ENCODE data around the gene MYL12A. TPM values are rescaled to one million over a fixed set of nuclear protein-coding genes. Genes with fewer than 3 reads are reported as not detected.

Gene MYL12A
- total RNA-seq, 1 donor from 2014 or later: 760 TPM

GRCh38 chr18:3224223-3224622 lies 23.4 kb upstream of the MYL12A start:
- no peak for DNase-seq (ENCODE audit: low read depth)

GRCh38 chr18:3225588-3225987 lies 22.0 kb upstream of the MYL12A start:
- DNase-seq (ENCODE audit: low read depth): no peak

DNA sequence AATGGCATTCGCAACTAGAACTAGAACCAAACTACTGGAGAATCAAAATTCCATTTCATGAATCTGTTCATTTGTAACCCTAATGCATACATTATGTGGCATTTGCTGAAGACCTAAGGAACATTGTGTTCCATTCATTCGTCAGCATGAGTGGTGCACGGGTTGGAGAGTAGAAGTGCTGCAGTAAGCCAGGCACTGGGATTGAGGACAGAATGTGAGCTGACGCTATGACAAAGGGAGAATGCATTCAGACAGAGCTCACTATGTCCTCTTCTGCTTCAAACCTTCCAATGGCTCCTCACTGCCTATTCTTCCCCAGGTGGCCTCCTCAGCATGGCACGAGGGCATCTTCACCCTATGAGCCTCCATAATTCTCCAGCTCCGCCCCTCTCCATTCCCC lies 21.6 kb upstream of the MYL12A start:
- DNase-seq (ENCODE audit: low read depth): no peak

DNA sequence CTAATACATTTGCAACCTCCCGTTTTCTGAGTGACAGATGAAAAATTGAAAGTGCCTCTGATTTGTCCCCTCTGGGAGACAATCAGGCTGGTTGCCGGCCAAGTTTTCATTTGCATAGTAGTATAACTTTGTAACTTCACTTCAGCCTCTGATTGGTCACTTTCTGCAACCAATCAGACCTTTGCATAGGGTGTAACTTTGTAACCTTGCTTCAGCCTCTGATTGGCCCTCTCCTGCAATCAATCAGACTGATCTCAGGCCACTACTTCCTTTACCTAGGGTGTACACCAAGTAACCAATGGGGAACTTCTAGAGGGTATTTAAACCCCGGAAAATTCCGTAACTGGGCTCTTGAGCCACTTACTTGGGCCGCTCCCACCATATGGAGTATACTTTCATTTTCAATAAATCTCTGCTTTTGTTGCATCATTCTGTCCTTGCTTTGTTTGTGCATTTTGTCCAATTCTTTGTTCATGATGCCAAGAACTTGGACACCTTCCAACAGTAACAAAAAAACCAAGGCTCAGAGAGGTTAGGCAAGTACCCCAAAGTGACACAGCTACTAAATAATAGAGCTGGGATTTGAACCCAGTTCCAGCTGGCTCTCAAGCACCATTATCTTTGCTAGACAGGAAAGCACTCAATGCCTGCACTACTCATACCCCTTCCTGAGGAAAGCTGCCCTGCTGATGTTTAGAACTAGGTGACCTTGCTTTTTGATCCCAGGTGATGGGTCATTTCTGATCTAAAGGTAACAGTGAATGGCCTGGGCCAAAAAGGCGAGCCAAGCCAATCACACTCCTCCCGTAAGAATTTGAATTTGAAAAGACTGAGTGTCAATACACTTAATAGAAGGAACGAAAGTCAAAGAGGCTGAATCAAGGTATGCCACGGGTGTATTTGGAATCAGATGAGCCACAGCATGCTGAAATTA lies 16.9 kb upstream of the MYL12A start:
- peak; percentile 3 for DNase-seq (ENCODE audit: low read depth)

DNA sequence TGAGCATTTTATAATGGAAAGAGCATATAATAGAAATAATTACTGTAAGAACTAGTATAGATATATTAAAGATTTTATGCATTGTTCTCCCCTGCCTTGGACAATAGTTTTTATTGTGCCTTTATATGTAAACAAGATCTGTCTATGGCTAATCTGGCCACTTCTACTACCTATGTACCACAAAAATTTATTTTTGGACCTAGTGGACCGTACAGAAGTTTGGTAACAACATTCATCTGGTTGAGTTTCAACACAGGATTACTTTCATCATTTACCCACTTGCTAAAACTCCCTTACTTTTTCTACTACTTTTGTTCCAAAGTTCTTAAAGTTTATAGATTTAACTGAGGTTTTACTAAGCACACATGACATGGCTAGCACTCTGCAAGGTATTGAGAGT lies 14.6 kb upstream of the MYL12A start:
- DNase-seq (ENCODE audit: low read depth): no peak

DNA sequence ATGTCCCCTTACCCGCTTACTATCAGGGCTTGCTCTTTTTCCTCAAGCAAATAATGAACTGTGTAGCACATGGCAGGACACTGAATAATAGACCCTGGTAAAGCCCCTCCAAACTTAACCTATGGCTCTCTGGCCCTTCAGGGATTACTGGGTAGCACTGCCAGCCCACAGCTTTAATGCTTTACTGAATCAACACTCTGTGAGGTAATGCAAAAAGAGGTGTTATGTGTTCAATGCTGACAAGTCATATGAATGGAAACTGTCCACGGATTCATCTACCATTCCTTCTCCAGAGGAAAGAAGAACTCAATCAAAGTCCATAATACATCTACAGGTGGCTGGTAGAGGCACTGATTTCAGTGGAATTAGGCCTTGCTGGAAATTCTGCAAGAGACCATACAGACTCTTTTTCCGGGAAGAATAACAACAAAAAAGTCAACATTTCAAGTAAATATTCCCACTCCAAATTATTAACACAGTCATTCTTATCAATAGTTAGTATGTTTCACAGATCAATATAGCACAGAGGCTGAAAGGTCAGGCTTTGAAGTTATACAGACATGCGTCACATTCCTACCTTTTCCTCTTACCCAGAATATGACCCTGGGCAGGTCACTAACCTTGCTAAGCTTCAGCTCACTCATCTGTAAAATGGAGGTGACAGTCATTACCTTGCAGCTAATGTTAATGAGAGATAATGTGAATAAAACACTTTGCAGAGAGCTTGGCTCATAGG lies 14.0 kb upstream of the MYL12A start:
- no peak for DNase-seq (ENCODE audit: low read depth)

- no peak for DNase-seq (ENCODE audit: low read depth)
Observed at GRCh38 chr18:3234457-3234856, 13.1 kb upstream of the MYL12A start.

DNA sequence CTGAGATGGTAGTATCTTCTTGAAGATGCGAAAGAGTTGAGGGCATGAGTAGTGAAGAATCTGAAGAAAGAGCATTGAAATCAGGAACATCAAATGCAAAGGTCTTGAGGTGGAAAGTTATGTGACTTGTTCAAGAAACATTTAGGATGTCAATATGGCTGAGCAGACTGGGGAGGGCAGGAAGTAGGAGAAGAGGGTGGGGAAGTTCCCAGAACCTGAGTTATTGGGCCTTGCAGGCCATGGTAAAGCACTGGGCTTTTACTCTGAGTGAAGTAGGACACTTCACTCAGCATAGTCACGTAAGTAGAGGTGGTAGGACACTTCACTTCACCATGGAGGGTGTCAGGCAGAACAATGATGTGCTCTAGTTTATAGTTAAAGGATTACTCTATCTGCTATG lies 11.8 kb upstream of the MYL12A start:
- DNase-seq (ENCODE audit: low read depth): no peak

GRCh38 chr18:3236470-3236869 lies 11.1 kb upstream of the MYL12A start:
- no peak for DNase-seq (ENCODE audit: low read depth)

GRCh38 chr18:3238742-3239141 lies 8.9 kb upstream of the MYL12A start:
- DNase-seq (ENCODE audit: low read depth): no peak

GRCh38 chr18:3245185-3245564 lies 2.4 kb upstream of the MYL12A start:
- no peak for DNase-seq (ENCODE audit: low read depth)

DNA sequence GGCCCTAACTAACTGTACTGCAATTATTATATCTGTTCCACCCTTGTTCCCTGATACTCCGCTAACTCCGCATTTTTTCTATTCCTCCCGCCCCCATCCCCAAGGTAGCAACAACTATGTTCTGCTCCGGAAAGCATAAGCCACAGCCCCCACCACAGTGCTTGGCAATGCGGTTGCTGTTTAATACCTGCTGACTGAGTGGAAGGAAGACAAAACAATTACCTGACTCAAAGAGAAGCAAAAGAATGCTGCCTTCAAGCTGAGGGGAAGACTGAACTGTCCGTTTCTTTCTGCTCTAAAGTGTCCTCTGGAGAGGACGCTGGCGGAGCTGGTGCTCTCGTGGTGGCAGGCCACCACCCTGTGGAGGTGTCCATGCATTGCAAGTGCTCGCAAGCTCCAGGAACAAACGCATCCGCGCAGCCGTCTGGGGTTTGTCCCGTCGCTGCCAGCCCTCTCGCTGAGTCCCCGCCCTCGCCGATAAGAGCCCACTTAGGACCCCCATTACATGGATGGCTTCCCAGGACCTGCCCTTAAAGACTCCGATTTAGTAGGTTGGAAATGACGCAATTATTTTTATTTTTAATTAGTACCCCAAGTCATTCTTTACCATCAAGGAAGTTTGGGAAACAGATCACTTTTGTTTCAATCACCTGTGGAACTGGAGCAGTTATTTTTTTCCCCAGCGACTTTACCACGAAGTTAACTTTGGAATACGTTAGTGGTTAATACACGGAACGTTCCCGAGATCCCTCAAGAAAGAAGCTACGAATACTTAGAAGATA lies 1.6 kb upstream of the MYL12A start:
- peak; percentile 90 for DNase-seq (ENCODE audit: low read depth)

DNA sequence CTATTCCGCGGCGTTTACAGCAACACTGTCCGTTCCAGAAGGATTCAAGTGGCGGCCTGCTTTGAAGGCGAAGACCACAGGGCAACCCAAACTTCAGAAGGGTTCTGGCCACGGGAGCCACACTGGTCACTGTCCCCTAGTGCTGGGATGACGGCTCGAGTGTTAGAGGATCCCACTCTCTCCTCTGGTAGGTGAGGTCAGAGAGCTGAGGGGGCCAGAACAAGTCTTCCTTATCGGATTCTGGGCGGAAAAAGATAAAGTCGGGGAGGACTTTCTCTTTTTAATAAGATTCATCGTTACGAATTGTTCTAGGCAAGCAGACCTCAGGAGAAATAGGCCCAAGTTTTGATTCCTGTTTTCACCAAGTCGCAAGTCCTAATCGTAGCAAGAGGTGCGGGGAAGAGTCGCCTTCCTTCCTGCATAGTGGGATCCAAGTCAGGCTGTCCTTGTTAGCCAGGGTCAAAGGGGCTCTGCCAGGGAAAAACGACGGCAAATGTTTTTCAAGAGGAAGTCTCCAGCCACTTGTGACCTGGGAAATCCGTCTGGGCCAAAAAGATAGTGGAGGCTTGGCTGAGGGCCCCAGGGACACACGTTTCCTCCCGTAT lies 864 bp upstream of the MYL12A start:
- DNase-seq (ENCODE audit: low read depth): peak; percentile 59

DNA sequence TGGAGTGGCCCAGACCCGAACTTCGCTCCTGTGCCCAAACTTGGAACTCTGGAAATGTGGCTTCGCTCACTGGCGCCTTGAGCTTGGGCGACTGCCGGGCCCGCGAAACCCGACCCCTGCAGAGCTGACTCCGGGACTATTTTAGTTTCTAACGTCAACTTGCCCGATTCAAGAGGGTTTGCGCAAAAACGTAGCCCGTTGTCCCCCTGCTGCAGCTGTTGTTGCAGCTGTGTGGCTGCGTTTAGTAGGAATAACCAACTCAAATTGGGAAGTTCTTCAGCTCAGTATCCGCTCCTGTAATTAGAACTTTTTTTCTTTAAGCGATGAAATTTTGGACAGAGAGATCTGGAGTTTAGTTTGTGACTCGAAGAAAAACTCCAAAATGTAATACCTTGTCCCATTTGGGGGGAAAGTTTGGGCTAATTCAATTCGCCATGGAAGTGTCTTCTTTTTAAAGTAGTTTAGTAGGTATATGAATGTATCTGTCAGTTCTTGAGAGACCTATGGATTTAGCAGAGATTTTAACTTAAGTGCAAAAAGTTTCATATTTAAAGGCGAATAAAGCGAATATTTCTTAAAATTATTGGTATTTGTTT lies 559 bp downstream of the MYL12A start:
- DNase-seq (ENCODE audit: low read depth): peak; percentile 87

DNA sequence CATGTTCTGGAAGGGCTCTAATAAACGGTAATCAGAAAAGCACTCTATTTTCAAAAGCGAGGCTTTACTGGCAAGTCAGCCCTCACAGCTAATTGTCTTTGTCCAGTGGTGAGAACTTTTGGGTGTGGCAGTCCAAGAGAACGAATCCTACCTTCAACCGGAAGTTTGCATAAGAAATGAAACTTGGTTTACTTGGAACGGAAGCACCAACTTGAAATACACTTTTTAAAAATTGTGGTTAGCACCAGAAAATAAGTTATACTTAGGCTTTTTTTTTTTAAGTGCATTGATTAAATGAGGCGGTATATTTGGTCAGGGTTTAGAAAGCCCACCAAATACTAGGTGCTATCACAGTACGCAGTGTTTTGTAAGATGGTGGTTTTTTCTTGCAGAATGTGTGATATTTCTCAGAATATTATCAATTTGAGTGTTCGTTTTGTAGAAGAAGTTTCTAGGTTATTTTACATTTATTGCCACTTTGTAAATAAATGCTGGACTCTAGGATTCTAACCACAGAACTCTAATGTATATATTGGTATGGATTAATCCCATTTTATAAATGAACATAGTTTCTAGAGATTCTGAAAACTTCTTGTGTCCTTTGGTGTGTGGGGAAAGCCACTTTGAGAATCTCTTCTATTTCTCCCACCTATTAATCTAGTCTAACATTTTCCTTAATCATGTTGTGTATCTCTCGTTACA lies 1.2 kb downstream of the MYL12A start:
- peak; percentile 74 for DNase-seq (ENCODE audit: low read depth)

- DNase-seq (ENCODE audit: low read depth): peak; percentile 74
Observed at GRCh38 chr18:3250237-3251107, 2.9 kb downstream of the MYL12A start.

GRCh38 chr18:3251249-3251962 lies 3.8 kb downstream of the MYL12A start:
- DNase-seq (ENCODE audit: low read depth): peak; percentile 87

DNA sequence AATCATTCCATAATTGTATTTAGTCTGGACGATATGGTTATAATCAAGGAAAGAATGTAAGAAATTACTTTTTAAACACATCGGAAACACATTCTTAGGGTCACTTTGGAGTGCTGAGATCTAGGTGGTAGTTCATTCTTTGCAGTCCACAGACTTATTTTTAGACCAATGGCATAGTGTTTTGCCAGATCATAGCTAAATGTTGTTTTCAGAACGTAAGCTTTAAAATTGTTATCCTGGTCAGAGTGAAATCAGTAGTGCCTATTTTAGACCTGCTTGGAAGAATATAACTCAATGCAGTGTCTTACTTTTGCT lies 4.3 kb downstream of the MYL12A start:
- peak; percentile 72 for DNase-seq (ENCODE audit: low read depth)

GRCh38 chr18:3252843-3253242 lies 5.2 kb downstream of the MYL12A start:
- DNase-seq (ENCODE audit: low read depth): no peak

Measured in myocyte (in vitro differentiated cells).